GM18873 (cell line): ENCODE data around the gene IL2RA.
"Not testable (repeated sequence)": the region's sequence is repeated elsewhere in the genome, so short reads cannot be mapped to it uniquely, and the experiment has no call there.

ENCODE experiments used
- ATAC-seq: cut with Tn5 transposase; IDR thresholded peaks from one replicate; pipeline ENCODE4 v1.9.1; 2021; ENCODE audit warnings: mild to moderate bottlenecking, moderate library complexity, moderate number of reproducible peaks; ENCODE audit not compliant: unreplicated experiment, low FRiP score

Gene IL2RA

DNA sequence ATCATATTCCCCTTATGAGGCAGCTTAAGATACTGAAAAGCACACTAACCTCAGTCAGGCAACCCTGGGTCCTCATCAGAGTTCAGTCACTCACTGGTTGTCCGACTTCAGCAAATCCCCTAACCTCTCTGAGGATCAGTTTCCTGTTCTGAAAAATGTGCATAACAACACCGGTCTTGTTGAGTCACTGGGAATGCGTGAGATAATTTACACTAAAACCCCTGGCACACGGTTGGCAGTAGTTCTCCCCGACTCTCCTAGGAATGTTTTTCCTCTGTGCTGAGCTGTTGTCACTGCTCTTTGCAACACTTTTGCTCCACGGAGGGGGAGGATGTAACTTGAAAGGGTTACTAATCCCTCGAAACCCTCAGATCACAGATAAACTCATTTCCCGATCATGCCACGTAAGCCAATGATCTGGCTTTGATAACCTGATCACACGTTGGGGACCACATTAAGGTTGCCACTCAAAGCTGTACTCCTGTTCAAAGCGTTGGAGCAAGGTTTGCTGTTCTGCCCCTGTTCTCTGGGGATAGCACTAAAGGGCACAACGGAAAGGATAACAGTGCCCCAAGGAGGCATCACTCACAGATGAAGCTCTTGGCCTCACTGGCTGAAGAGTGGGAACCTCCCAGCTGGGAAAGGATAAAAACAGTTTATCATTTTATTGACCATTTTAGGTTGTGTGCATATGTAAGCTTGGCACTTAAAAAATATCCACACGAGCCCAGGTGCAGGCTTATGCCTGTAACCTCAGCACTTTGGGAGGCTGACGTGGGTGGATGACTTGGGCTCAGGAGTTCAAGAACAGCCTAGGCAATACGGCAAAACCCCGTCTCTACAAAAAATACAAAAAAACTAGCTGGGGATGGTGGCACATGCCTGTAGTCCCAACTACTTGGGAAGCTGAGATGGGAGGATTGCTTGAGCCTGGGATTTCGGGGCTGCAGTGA lies 21.6 kb upstream of the IL2RA start:
- no peak for ATAC-seq

DNA sequence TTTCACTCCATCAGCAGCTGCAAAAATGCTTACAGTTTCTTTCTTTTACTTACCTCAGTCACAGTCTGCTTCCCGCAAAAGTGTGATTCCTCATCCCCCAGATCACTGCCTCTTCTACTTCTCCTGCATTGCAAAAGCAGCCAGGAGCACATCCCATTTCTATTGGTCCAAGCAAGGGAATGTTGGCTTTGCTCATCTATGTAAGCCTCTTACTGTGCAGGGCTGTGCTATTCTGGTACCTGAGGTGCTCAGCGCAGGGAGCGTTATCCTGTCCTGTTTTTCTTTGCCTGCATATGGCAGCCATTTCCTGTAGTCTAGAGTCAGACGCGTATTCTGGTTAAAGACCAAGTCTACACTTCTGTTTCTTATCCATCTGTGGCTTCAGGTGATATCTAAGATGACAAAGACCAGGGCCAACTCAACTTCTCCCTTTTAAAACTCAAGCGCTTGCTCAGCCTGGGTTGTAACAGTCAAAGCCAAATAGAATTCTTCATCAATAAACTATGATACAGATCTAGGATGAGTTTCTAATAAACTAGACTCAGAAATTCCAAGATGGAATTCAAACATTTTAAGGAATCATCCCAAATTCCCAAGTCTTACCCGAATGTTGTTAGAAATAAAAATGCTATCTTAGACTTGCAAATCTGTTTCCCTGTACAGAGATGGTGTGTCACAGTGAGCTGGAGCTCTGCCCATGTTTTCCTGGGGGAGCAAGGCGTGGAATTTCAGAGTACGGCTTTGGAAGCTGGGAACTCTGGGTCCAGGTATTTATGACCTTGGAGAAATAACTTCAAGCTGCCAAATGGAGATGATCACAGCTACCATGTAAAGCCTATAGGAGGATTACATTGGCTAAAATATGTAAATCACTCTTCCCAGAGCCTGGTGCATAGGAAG lies 20.6 kb upstream of the IL2RA start:
- no peak for ATAC-seq

GRCh38 chr10:6080417-6080973 lies 18.3 kb upstream of the IL2RA start:
- ATAC-seq, result no peak

DNA sequence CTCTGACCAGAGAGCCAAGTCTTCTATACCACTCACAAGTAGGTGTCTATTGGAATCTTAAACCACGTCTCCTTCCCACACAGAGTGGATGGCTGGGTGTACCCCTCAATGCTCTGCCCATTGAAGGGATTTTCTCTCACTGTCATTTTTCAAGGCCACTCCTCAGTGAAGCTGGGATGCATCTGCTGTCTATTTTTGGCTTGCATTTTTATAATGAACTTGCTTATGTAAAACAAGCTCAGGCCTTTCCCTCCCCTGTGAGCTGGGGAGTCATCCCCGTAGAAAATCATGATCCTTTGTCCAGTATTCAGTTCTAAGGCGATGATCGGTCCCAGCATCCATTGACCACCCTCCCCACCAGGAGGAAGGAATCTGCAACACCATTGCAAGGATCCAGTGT lies 16.9 kb upstream of the IL2RA start:
- no peak for ATAC-seq

DNA sequence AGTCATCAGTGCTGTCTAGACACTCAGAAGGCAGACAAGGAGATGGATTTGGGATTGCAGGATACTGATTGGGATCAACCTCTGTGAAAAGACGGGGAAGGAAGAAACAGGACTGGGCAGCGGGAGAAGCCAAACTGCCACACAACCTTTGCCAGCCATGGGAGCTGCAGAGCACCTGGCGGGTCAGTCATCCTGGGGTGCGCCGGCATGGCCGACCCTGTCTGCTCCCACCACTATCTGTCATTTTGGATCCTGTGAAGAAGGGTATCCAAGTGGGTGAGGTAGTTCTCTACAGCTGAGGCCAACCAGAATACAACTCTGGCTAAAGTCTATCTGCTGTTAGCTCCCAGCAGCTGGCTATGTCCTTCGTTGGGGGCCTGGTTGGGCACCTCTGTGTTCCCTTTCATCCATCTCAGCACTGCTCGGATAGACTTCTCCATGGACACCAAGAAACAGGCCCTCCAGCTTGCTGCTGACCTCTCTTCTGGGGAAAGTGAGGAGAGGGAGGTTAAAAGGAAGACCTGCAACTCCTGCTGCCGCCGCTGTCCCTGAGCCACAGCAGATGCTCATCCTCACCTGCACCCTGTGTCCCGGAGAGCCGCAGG lies 15.0 kb upstream of the IL2RA start:
- no peak for ATAC-seq

- no peak for ATAC-seq
Observed at GRCh38 chr10:6074489-6075301, 12.5 kb upstream of the IL2RA start.

DNA sequence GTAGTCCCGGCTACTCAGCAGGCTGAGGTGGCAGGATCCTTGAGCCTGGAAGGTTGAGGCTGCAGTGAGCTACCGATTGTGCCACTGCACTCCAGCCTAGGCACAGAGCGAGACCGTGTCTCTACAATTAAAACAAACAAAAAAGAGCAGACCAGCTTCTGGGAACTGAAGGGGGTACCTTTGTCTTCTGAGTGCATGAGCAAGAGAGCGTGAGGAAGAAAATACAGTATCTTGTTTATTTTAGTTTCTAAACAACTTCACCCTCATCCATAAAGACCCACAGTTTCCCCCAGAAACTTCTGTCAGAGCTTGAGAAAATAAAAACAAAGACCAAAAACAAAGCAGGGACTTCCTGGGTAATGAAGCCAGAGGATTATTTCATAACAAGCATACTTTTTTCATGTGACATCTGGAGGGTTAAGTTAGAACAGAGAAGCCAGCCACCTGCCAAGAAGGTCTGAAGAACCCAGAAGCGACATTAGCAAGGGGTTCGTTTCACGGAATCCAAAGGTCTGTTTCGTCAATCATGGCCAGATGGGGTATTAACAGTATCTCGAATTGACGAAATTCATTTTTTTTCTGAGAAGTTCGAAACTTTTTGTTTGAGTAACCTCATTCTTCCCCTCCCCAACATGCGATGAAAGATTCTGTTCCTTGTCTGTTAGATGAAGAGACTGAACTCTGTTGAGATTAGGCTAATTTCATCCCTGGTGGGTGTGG lies 10.2 kb upstream of the IL2RA start:
- no peak for ATAC-seq

GRCh38 chr10:6071181-6072175 lies 9.3 kb upstream of the IL2RA start:
- ATAC-seq, result no peak

GRCh38 chr10:6070660-6071059 lies 8.5 kb upstream of the IL2RA start:
- ATAC-seq, result no peak

DNA sequence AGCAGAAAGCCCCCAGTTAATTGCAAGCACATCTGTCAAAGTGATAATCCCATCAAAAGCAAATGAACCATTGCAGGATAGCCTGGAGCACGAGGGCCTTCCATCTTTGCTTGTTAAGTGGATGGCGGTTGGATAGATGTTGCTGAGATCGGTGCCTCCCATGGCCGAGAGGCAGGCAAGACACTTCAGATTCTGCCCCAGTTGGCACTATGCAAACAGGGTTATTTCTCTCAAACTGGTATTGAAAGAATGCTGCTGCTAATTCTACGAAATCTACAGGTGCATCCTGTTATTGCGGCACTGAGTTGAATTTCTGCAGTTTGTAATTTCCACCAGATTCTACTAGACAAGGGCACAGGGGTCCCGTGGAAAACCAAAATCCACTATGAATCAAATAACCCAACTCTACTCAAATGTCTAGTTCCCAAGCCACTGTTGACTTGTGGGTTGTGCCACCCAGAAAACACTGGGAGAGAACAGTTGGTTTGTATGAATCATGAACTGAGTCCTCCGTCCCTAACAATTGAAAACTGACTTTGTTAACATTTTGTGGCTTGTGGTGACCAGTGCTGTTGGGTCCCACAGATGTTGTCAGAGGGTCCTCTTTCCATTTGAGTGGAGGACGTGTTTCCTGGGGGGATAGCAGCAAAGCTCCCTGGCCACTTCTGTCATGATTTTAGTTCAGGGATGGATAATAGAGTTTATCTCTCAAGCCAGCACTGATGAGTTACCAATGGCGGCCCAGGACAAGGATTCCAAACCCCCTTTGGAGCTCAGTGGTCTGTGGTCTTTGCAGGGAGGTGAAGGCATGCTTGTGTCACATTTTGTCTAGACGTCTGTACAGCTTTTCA lies 7.1 kb upstream of the IL2RA start:
- ATAC-seq, result no peak

DNA sequence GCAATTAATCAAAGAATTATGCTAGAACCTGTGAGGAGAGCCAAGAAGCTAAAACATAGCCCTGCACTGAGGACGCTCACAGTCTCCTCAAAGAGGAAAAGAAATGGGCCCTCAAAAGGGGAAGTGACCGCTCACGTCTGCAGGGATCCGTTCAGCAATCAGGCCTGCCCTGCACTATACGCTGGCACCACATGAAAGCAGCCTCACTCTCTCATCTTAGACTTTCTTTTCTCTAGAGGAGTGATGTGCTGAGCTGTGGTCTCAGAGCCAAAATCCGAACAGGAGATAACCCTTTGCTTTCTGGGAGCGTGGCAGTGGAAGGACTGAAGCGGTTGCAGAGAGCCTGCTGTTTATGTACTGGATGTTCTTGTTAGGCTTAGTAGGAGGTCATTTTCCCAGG lies 6.3 kb upstream of the IL2RA start:
- ATAC-seq, result no peak

DNA sequence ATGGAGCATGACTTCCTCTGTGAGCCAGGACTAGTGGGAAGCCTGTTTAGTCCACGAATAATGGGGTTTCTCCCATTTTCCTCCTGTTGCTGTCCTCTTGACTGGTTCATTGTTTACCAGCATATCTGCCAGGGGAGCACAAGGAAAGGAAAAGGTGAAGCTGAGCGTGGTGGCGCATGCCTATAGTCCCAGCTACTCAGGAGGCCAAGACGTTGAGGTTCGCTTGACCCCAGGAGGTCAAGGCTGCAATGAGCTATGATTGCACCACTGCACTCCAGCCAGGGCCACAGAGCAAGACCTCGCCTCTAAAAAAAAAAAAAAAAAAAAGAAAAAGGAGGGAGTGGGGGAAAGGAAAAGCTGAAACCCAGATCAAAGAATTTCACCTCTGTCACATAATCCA lies 5.8 kb upstream of the IL2RA start:
- ATAC-seq, result no peak

DNA sequence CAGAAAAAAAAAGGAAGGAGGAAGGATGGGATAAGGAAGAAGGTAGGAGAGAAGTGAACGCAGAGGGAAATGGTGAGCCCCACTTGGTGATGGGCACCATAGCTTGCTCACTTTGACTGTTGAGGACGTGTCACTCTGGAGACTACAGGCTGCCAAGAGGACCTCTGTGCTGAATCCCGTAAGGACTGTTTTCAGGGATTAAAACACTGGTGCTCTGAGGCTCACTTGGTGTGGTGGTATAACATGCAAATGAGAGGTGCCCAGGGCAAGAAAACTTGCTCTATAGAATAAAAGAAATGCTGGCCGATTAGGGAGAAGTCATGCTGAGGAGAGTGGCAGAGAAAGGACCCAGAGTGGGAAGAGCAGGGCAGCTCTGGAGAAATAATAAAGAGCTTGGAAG lies 5.3 kb upstream of the IL2RA start:
- ATAC-seq, result no peak

DNA sequence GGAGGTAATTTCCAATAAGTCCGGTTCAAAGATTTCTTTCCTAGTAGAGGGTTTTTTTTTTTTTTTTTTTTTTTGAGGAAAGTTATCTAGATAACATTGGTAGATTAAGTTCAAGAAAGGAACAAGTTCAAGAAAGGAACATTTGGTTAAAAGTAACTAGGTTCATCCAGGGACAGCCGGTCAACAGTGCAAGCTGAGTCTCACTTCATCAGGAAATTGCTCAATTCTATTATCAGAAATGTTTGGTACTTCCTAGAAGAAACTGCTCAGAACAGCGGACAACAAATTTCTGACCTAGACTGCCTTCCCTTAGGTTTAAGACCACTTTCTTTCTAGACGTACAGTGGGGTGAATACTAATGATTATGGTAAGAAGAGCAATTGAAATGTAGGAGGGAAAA lies 3.7 kb upstream of the IL2RA start:
- ATAC-seq, result no peak

DNA sequence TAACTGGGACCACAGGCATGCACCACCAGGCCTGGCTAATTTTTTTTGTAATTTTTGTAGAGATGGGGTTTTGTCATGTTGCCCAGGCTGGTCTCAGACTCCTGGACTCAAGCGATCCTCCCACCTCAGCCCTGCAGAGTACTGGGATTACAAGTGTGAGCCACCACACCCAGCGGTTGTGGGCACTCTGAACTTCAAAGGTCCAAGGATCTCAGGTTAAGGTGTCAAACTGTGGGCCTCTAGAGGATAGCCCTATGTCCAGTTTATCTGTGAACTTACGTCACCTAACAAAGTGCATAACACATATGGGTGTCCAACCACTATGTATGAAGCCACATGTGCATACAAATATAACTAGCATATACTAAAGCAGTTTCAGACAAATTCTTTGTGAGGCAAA lies 3.2 kb upstream of the IL2RA start:
- ATAC-seq, result no peak

DNA sequence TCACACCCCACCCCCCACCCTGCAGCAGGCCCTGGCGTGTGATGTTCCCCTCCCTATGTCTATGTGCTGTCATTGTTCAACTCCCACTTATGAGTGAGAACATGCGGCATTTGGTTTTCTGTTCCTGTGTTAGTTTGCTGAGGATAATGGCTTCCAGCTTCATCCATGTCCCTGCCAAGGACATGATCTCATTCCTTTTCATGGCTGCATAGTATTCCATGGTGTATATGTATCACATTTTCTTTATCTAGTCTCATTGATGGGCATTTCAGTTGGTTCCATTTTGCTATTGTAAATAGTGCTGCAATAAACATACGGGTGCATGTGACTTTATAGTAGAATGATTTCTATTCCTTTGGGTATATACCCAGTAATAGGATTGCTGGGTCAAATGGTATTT lies 2.6 kb upstream of the IL2RA start:
- not testable (repeated sequence) for ATAC-seq

DNA sequence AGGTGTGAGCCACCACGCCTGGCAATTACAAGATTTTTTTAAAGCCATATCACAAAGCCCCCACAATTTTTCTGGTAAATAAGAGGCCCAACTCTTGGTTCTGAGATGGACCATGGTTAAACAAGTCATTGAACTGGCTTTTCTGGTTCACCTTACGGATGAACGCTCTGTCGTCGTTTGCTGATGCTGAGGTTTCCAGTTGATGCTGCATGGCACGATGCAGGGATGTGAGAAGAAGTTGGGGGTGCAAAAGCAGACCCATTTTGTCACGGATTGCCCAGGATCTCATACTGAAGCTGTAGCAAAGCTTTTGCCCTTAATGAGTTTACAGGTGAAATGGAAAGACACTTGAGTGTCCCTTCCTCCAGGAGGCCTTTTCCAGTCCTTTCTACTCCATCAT lies 2.0 kb upstream of the IL2RA start:
- ATAC-seq, result no peak
